ENCODE results near the gene HSPA1A.
"Not testable (repeated sequence)": the region's sequence is repeated elsewhere in the genome, so short reads cannot be mapped to it uniquely, and the experiment has no call there.

Gene HSPA1A

GRCh38 chr6:31785475-31785874 is 29.9 kb upstream of the HSPA1A start:
- Histone ChIP-seq H3K27me3 (ENCODE audit: control insufficient read depth, insufficient read depth, low read length) (no peaks in the 10 kb centered on the region), H3K4me3 (ENCODE audit: low read length) (no peak overlapping the region), H3K36me3 (ENCODE audit: control insufficient read depth, insufficient read depth, low read length) (peaks cover 16% of the 10 kb centered on the region), H3K9me3 (ENCODE audit: control insufficient read depth, low read length) (no peaks in the 10 kb centered on the region), H3K9ac (ENCODE audit: low read length) (no peak overlapping the region), H3K4me1 (ENCODE audit: control insufficient read depth, insufficient read depth, low read length) (no peaks in the 10 kb centered on the region)

- Histone ChIP-seq H3K4me3 (ENCODE audit: low read length) (no peak overlapping the region), H3K4me1 (ENCODE audit: control insufficient read depth, insufficient read depth, low read length) (peaks cover 9% of the 10 kb centered on the region), H3K36me3 (ENCODE audit: control insufficient read depth, insufficient read depth, low read length) (no peaks in the 10 kb centered on the region), H3K9ac (ENCODE audit: low read length) (no peak overlapping the region), H3K9me3 (ENCODE audit: control insufficient read depth, low read length) (no peaks in the 10 kb centered on the region), H3K27me3 (ENCODE audit: control insufficient read depth, insufficient read depth, low read length) (no peaks in the 10 kb centered on the region)
Observed at GRCh38 chr6:31791324-31792089, 23.8 kb upstream of the HSPA1A start.

DNA sequence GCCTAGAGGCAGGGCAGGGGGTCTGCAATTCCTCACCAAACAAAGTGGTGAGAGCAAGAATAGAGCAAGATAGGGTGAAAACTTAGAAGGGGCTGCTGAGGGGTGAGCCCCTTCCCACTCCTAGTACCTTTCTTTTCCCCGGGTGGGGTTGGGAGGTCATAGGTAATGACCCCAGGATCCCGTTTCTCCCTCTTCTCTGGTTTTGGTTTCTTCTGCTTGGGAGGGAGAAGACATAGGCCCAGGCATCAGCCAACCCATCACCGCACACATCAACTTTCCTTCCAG is 23.3 kb upstream of the HSPA1A start:
- Histone ChIP-seq H3K36me3 (ENCODE audit: control insufficient read depth, insufficient read depth, low read length) (no peaks in the 10 kb centered on the region), H3K9ac (ENCODE audit: low read length) (no peak overlapping the region), H3K9me3 (ENCODE audit: control insufficient read depth, low read length) (no peaks in the 10 kb centered on the region), H3K27me3 (ENCODE audit: control insufficient read depth, insufficient read depth, low read length) (no peaks in the 10 kb centered on the region), H3K4me3 (ENCODE audit: low read length) (no peak overlapping the region), H3K4me1 (ENCODE audit: control insufficient read depth, insufficient read depth, low read length) (peaks cover 9% of the 10 kb centered on the region)

DNA sequence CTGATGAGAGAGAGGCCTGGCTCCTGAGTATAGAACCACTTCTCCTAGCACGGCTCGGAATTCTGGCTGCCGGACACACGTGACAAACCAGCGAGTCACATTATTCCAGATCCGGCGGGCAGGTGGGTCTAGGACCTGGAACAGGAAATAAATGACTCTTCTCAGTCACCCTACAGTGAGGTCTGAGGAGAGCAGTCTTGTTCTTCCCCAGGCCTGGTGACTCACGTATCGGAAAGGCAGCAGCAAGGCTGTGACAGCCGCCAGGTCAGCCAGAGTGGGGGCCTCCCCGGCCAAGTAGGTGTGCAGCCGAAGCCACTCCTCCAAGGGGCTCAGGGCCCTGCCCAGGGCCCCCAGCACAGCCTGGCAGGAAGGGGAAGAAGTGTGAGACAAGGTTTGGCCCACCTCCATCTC is 22.6 kb upstream of the HSPA1A start:
- H3K36me3 ChIP-seq (ENCODE audit: control insufficient read depth, insufficient read depth, low read length), result no peaks in the 10 kb centered on the region
- H3K27me3 ChIP-seq (ENCODE audit: control insufficient read depth, insufficient read depth, low read length), result no peaks in the 10 kb centered on the region
- H3K4me1 ChIP-seq (ENCODE audit: control insufficient read depth, insufficient read depth, low read length), result peaks cover 9% of the 10 kb centered on the region
- no peak overlapping the region for H3K9ac ChIP-seq (ENCODE audit: low read length)
- no peak overlapping the region for H3K4me3 ChIP-seq (ENCODE audit: low read length)
- no peaks in the 10 kb centered on the region for H3K9me3 ChIP-seq (ENCODE audit: control insufficient read depth, low read length)

- H3K9me3 ChIP-seq (ENCODE audit: control insufficient read depth, low read length); H3K4me1 ChIP-seq (ENCODE audit: control insufficient read depth, insufficient read depth, low read length); H3K27me3 ChIP-seq (ENCODE audit: control insufficient read depth, insufficient read depth, low read length); H3K4me3 ChIP-seq (ENCODE audit: low read length); H3K36me3 ChIP-seq (ENCODE audit: control insufficient read depth, insufficient read depth, low read length): not testable (repeated sequence)
- peak overlapping the region; percentile 98 for H3K9ac ChIP-seq (ENCODE audit: low read length)
Observed at GRCh38 chr6:31793927-31794245, 21.5 kb upstream of the HSPA1A start.

GRCh38 chr6:31794294-31794865 is 21.0 kb upstream of the HSPA1A start:
- Histone ChIP-seq H3K9me3 (ENCODE audit: control insufficient read depth, low read length) (no peaks in the 10 kb centered on the region), H3K36me3 (ENCODE audit: control insufficient read depth, insufficient read depth, low read length) (no peaks in the 10 kb centered on the region), H3K27me3 (ENCODE audit: control insufficient read depth, insufficient read depth, low read length) (no peaks in the 10 kb centered on the region), H3K4me3 (ENCODE audit: low read length) (peak overlapping the region; percentile 77), H3K9ac (ENCODE audit: low read length) (peak overlapping the region; percentile 98), H3K4me1 (ENCODE audit: control insufficient read depth, insufficient read depth, low read length) (peaks cover 9% of the 10 kb centered on the region)

DNA sequence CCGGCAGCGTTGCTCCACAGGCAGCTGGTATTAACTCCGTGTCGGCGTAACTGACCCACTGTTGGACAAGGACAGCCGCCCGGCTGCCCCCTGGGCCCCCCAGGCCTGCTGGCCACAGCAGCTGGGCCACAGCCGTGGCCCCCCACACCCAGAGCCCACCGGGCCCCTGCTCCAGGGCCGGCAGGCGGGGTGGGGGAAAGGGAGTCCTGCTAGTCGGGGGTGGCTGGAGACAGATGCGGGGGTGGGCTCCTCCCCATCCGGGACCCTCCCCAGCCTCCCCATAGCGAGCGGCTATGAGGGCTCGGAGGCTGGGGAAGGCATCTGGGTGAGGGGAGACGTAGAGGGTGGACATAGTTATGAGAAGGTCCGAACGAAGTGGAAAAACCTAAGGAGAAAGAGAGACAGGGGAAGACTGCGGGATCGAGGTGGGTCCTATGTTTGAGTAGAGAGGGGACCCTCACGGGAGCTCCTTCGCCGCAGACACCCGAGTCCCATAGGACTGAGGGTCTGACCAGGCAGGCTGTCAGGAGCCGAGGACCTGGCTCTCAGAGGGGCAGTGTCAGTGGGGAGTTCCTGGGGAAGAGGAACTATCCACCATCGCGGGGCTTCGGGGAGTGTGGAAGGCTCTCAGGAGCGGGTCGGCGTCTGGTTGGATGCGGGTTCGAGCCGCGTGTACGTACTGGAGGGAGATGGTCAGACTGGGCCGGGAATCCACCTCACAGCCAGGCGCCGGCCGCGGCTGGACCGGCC is 20.3 kb upstream of the HSPA1A start:
- no peaks in the 10 kb centered on the region for H3K36me3 ChIP-seq (ENCODE audit: control insufficient read depth, insufficient read depth, low read length)
- no peaks in the 10 kb centered on the region for H3K9me3 ChIP-seq (ENCODE audit: control insufficient read depth, low read length)
- peak overlapping the region; percentile 77 for H3K4me3 ChIP-seq (ENCODE audit: low read length)
- H3K4me1 ChIP-seq (ENCODE audit: control insufficient read depth, insufficient read depth, low read length), result peaks cover 9% of the 10 kb centered on the region
- H3K27me3 ChIP-seq (ENCODE audit: control insufficient read depth, insufficient read depth, low read length), result no peaks in the 10 kb centered on the region
- H3K9ac ChIP-seq (ENCODE audit: low read length), result peak overlapping the region; percentile 98

DNA sequence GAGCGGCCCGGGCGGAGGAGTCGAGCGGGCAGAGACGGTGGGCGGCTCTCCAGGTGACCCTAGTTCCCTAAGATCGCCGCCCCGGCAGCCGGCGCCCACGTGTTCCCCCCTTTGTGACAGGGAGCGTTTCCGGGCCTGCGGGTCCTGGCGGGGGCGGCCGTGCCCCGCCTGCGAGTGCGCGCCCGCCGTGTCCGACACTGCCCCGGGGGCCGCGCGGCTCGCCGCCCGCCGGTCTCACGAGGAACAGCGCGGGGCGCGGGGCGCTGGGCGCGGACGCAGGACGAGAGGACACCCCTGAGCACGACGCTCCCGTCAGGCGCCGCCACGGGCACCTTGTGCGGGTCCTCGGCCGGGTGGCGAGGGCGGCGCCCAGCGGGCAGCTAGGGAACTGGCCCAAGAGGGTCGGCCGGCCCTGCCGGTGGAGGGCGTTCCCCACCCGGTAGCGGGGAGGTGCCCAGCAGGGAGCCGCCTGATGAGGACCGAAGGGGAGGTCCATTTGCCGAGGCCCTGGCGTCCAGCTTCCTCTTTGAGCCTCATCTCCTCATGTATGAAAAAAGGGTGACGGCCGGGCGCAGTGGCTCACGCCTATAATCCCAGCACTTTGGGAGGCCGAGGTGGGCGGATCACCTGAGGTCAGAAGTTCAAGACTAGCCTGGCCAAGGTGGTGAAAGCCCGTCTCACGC is 19.6 kb upstream of the HSPA1A start, which contains the start of gene VARS1:
Gene VARS1, minus strand, starts transcription at position 137 of the 683 bp plus-strand sequence. CDS start 535 bp downstream, outside the sequence.
- peak within 1 kb of the TSS; percentile 98 for H3K9ac ChIP-seq (ENCODE audit: low read length)
- no peaks in the 10 kb centered on the region for H3K36me3 ChIP-seq (ENCODE audit: control insufficient read depth, insufficient read depth, low read length)
- H3K4me1 ChIP-seq (ENCODE audit: control insufficient read depth, insufficient read depth, low read length), result peaks cover 9% of the 10 kb centered on the region
- H3K4me3 ChIP-seq (ENCODE audit: low read length), result peak within 1 kb of the TSS; percentile 77
- no peaks in the 10 kb centered on the region for H3K9me3 ChIP-seq (ENCODE audit: control insufficient read depth, low read length)
- no peaks in the 10 kb centered on the region for H3K27me3 ChIP-seq (ENCODE audit: control insufficient read depth, insufficient read depth, low read length)

- Histone ChIP-seq H3K4me3 (ENCODE audit: low read length) (no peak overlapping the region), H3K4me1 (ENCODE audit: control insufficient read depth, insufficient read depth, low read length) (peaks cover 9% of the 10 kb centered on the region), H3K27me3 (ENCODE audit: control insufficient read depth, insufficient read depth, low read length) (no peaks in the 10 kb centered on the region), H3K9ac (ENCODE audit: low read length) (no peak overlapping the region), H3K9me3 (ENCODE audit: control insufficient read depth, low read length) (no peaks in the 10 kb centered on the region), H3K36me3 (ENCODE audit: control insufficient read depth, insufficient read depth, low read length) (no peaks in the 10 kb centered on the region)
Observed at GRCh38 chr6:31796993-31797385, 18.4 kb upstream of the HSPA1A start.

DNA sequence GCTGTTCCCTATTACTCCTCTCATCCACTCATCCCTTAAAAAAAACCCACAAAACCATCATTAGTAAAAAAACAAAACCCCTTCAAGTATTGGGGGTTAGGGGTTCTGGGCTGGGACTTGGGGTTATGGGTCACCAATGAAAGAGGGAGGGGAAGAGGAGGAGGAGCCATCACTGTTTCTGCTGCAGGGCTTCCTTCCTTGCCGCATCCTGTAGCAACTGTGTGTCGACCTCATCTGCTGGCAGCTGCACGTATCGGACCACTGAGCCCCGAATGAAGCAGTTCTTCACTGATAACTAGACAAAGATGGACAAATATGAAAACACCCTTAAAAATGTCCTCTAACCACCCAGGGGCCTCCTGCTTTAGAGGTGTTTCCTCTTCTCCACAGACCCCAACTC is 17.8 kb upstream of the HSPA1A start:
- Histone ChIP-seq H3K36me3 (ENCODE audit: control insufficient read depth, insufficient read depth, low read length) (no peaks in the 10 kb centered on the region), H3K9ac (ENCODE audit: low read length) (no peak overlapping the region), H3K9me3 (ENCODE audit: control insufficient read depth, low read length) (no peaks in the 10 kb centered on the region), H3K27me3 (ENCODE audit: control insufficient read depth, insufficient read depth, low read length) (no peaks in the 10 kb centered on the region), H3K4me1 (ENCODE audit: control insufficient read depth, insufficient read depth, low read length) (peaks cover 9% of the 10 kb centered on the region), H3K4me3 (ENCODE audit: low read length) (no peak overlapping the region)

DNA sequence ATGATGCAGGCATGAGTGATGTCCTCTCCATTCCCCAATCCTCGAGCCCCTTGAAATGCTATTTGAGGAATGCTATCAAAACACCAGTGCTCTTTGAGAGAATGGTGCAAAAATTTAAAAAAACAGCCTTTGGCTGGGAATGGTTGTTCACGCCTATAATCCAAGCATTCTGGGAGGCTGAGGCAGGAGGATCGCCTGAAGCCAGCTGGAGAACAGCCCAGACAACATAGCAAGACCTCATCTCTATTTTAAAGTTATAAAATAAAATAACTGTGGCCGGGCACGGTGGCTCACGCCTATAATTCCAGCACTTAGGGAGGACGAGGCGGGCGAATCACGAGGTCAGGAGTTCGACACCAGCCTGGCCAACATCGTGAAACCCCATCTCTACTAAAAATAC is 15.6 kb upstream of the HSPA1A start:
- Histone ChIP-seq H3K27me3 (ENCODE audit: control insufficient read depth, insufficient read depth, low read length) (no peaks in the 10 kb centered on the region), H3K9me3 (ENCODE audit: control insufficient read depth, low read length) (no peaks in the 10 kb centered on the region)

More for the DNA sequence above, 15.6 kb upstream of the HSPA1A start:
- peaks cover 1% of the 10 kb centered on the region for H3K4me1 ChIP-seq (ENCODE audit: control insufficient read depth, insufficient read depth, low read length)
- H3K36me3 ChIP-seq (ENCODE audit: control insufficient read depth, insufficient read depth, low read length), result no peaks in the 10 kb centered on the region
- no peak overlapping the region for H3K9ac ChIP-seq (ENCODE audit: low read length)
- no peak overlapping the region for H3K4me3 ChIP-seq (ENCODE audit: low read length)

Measured in mucosa of stomach (tissue), 1 donor.